Measurements from ENCODE around the gene FLVCR2.

DNA sequence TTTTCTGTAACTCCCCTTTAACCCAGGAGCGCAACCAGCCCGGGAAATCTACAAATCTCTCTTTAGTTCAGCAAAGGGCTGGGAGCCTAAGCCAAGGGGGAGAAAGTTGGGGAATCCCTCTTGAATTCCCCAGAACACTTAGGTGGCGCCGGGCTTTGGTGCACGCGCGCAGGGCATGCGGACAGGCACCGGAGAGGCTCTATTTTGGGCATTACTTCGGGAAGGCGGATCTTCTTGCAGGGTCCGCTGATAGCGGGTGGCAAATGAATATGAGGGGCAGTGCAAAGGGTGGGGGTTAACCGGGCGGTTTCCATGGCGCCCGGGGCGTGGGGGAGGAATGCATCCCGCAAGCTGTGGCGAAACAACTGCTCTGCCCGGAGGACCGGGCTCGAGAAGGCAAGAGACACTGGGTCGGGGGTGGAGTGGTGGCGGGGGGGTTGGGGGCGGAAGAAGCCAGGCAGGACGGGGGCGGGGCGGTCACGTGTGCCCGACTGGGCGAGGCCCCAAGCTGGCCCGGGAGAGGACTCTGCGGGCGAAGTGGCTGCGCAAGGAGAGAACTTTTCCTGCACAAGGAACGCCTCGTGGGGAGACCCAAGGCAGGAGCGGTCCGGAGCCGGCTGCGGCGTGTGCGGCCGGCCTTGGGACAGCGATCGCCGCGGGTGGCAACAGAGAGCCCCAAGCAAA lies at the start of gene FLVCR2:
- no peak for TF ChIP-seq CHCHD3 (CRISPR knock-in tag; IDR thresholded peaks at IDR 0.05)
- TF ChIP-seq ZBTB20 (CRISPR knock-in tag; IDR thresholded peaks at IDR 0.05; ENCODE audit: borderline replicate concordance, low read depth): no peak
- TF ChIP-seq EZH2 (conservative IDR thresholded peaks at IDR 0.05; ENCODE audit: low read depth, low read length): no peak
- TF ChIP-seq POLR2AphosphoS5 (IDR thresholded peaks at IDR 0.05; ENCODE audit: low read depth, low read length): no peak; the same call in 1 of the 2 replicates
- no peak for TF ChIP-seq SP1 (IDR thresholded peaks at IDR 0.05)
- no peak for TF ChIP-seq SP1 (CRISPR knock-in tag; IDR thresholded peaks at IDR 0.05)
- peak; percentile 72 for TF ChIP-seq BHLHE40 (IDR thresholded peaks at IDR 0.05; ENCODE audit: low read length)
- TF ChIP-seq ZNF121 (CRISPR knock-in tag; IDR thresholded peaks at IDR 0.05): no peak
- TF ChIP-seq TARDBP (CRISPR knock-in tag; IDR thresholded peaks at IDR 0.05): 0 out of 2 replicates have a peak, but pooled peaks have one; percentile 6
- no peak for TF ChIP-seq ATM (IDR thresholded peaks at IDR 0.05; ENCODE audit: borderline replicate concordance)
- no peak for TF ChIP-seq PAWR (CRISPR knock-in tag; IDR thresholded peaks at IDR 0.05; ENCODE audit: borderline replicate concordance)
- TF ChIP-seq ZNF207 (IDR thresholded peaks at IDR 0.05; ENCODE audit: borderline replicate concordance): no peak
- TF ChIP-seq NONO (IDR thresholded peaks at IDR 0.05): no peak
- no peak for TF ChIP-seq NONO (CRISPR knock-in tag; conservative IDR thresholded peaks at IDR 0.05)

Data from HepG2 (cell line).